ENCODE data around the gene LHX3. TPM values are rescaled to one million over a fixed set of nuclear protein-coding genes. Genes with fewer than 3 reads are reported as not detected.

Gene LHX3
- total and polyA plus RNA-seq, 2 donors from 2014 or later, result not detected

DNA sequence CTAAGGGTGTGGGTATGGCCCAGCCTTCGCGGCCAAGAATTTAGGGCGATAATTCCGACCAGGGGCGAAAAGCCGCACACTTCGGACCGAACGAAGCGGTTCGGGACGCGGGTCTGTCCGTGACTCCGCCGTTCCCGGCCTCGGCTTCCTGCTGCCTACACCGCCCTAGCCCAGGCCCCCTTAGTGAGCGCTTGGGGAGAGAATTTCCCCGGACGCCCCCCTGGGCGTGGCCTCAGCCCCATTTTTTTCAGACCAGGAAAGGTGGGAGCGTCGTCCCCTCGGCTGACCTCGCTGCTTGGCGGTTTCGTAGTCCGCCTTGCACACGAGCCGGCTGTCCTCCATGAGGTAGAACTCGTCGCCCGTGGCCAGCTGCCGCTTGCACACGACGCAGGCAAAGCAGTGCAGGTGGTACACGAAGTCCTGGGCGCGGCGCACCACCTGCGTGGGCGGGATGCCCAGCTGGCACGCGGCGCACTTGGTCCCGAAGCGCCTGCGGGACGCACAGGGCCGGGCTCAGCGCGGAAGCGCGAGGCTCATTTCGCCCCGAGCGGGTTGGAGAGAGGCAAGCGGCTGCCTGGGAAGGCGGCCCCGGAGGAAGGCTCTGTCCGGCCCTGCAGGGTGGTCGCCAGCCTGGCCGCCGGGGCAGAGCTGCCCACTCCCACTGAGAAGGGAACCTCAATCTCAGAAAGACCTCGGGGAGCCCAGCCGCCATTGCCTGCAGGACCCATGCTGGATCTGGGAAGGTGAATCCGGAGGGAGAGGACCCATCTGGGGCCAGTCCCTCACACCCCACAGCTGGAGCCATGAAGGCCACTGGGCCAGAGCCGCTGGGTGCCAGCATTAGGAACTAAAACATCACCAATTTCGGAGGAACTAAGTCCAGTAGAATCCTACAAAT is 5.3 kb downstream of the LHX3 start:
- DNase-seq, result no peak
- Histone ChIP-seq H3K9ac (ENCODE audit: low read length in 3 of 3) (no peak overlapping the region), H3K27ac (ENCODE audit: low read depth in 2 of 2, low read length in 2 of 2) (no peak overlapping the region), H3K4me1 (ENCODE audit: control insufficient read depth in 2 of 3, insufficient read depth in 2 of 3, low read depth in 1 of 3, low read length in 3 of 3) (no peaks in the 10 kb centered on the region), H3K4me3 (ENCODE audit: low read length in 3 of 3) (no peak overlapping the region), H3K27me3 (ENCODE audit: control insufficient read depth, insufficient read depth, low read length) (peaks cover 43% of the 10 kb centered on the region), H3K9me3 (ENCODE audit: control insufficient read depth in 2 of 3, insufficient read depth in 1 of 3, low read length in 3 of 3) (no peaks in the 10 kb centered on the region), H3K36me3 (ENCODE audit: control insufficient read depth in 2 of 3, insufficient read depth in 3 of 3, low read length in 3 of 3) (no peaks in the 10 kb centered on the region)
- intact Hi-C loops (cut with DNase I), result no loop called here
- TF ChIP-seq, protein P1, sequence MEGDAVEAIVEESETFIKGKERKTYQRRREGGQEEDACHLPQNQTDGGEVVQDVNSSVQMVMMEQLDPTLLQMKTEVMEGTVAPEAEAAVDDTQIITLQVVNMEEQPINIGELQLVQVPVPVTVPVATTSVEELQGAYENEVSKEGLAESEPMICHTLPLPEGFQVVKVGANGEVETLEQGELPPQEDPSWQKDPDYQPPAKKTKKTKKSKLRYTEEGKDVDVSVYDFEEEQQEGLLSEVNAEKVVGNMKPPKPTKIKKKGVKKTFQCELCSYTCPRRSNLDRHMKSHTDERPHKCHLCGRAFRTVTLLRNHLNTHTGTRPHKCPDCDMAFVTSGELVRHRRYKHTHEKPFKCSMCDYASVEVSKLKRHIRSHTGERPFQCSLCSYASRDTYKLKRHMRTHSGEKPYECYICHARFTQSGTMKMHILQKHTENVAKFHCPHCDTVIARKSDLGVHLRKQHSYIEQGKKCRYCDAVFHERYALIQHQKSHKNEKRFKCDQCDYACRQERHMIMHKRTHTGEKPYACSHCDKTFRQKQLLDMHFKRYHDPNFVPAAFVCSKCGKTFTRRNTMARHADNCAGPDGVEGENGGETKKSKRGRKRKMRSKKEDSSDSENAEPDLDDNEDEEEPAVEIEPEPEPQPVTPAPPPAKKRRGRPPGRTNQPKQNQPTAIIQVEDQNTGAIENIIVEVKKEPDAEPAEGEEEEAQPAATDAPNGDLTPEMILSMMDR (IDR thresholded peaks at IDR 0.05; ENCODE audit: borderline replicate concordance, extremely low read depth, insufficient read depth), result no peak
- FAIRE-seq, result no peak

DNA sequence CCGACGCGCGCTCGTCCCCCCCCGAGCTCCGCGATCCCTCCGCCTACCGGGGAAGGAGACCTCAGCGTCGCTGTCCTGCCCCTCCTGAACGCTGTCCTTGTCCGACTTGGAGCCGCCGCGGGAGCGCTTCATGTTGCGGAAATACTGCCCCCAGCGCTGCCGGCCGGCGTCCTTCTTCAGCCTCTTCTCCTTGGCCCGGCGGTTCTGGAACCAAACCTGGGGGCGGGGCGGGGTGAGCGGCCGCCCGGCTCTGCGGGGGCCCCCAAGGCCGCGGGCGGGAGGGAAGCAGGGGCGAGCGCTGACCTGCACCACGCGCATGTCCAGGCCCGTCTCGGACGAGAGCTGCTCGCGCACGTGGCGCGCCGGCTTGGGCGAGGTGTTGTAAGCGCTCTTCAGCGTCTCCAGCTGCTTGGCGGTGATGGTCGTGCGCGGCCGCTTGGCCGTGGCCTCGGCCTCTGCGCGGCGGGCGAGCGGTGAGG is 6.3 kb downstream of the LHX3 start:
- no peak for FAIRE-seq
- H3K36me3 ChIP-seq (ENCODE audit: control insufficient read depth in 2 of 3, insufficient read depth in 3 of 3, low read length in 3 of 3), result no peaks in the 10 kb centered on the region
- no peak overlapping the region for H3K4me3 ChIP-seq (ENCODE audit: low read length in 3 of 3)

DNA sequence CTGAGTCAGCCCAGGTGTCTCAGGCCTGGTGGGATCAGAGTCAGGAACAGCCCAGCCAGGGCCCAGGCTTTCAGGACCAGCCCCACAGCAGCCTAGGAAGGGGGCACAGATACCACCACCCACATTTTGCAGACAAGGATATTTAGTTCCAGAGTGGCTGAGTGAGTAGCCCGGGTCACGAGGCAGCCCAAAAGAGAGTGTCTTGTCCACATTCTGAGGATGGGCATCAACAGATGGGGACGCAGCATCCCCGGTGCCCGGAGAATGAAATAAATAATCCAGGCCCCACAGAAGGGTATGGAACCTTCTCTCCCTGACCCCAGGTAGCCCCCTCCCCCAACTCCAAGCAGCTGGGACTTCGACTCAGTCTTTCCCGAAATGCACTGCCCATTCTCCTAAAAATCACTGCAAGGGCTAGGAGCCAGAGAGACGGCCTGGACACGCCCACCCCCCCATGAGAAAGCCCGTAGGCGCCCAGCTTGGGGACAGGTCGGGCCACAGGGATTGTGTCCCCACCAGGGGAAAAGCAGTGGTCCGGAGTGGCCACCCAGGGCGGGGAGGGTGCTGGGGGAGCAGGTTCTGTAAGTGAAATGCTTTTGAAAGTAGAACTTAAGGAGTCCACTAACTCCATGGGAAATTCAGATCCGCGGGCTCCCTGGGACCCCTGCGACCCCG is 6.9 kb downstream of the LHX3 start:
- no peaks in the 10 kb centered on the region for H3K4me1 ChIP-seq (ENCODE audit: control insufficient read depth in 2 of 3, insufficient read depth in 2 of 3, low read depth in 1 of 3, low read length in 3 of 3)
- no peak overlapping the region for H3K27ac ChIP-seq (ENCODE audit: low read depth in 2 of 2, low read length in 2 of 2)
- H3K36me3 ChIP-seq (ENCODE audit: control insufficient read depth in 2 of 3, insufficient read depth in 3 of 3, low read length in 3 of 3), result no peaks in the 10 kb centered on the region
- intact Hi-C loops (cut with DNase I), result no loop called here
- TF ChIP-seq, protein P1 (IDR thresholded peaks at IDR 0.05; ENCODE audit: borderline replicate concordance, extremely low read depth, insufficient read depth), result no peak
- no peak for DNase-seq
- H3K9ac ChIP-seq (ENCODE audit: low read length in 3 of 3), result no peak overlapping the region
- H3K27me3 ChIP-seq (ENCODE audit: control insufficient read depth, insufficient read depth, low read length), result peaks cover 37% of the 10 kb centered on the region
- H3K9me3 ChIP-seq (ENCODE audit: control insufficient read depth in 2 of 3, insufficient read depth in 1 of 3, low read length in 3 of 3), result no peaks in the 10 kb centered on the region
- FAIRE-seq, result no peak
- no peak overlapping the region for H3K4me3 ChIP-seq (ENCODE audit: low read length in 3 of 3)

More for the DNA sequence above, 6.3 kb downstream of the LHX3 start:
- H3K4me1 ChIP-seq (ENCODE audit: control insufficient read depth in 2 of 3, insufficient read depth in 2 of 3, low read depth in 1 of 3, low read length in 3 of 3), result no peaks in the 10 kb centered on the region
- no peak overlapping the region for H3K9ac ChIP-seq (ENCODE audit: low read length in 3 of 3)
- no peak overlapping the region for H3K27ac ChIP-seq (ENCODE audit: low read depth in 2 of 2, low read length in 2 of 2)
- DNase-seq, result no peak
- peaks cover 40% of the 10 kb centered on the region for H3K27me3 ChIP-seq (ENCODE audit: control insufficient read depth, insufficient read depth, low read length)
- no peaks in the 10 kb centered on the region for H3K9me3 ChIP-seq (ENCODE audit: control insufficient read depth in 2 of 3, insufficient read depth in 1 of 3, low read length in 3 of 3)
- intact Hi-C loops (cut with DNase I), result no loop called here
- TF ChIP-seq, protein P1 (IDR thresholded peaks at IDR 0.05; ENCODE audit: borderline replicate concordance, extremely low read depth, insufficient read depth), result no peak
